Body of pancreas (tissue), 4 donors: ENCODE data around the gene GLYATL1.

ENCODE experiments used
- CTCF ChIP-seq, 7 experiments: fragments of 450-650 bp in 4 of 7; fragments of 200-600 bp in 3 of 7; sonication (generic) in 3 of 7; IDR thresholded peaks; one replicate each; pipeline ENCODE4 v1.5.1; 2016 to 2019; ENCODE audit warnings: antibody characterized with exemption in 7 of 7
- POLR2A ChIP-seq, 3 donors: fragments of 450-650 bp; IDR thresholded peaks; one replicate each; pipeline ENCODE4 v1.6.1; 2016; ENCODE audit warnings: antibody characterized with exemption in 3 of 3, mild to moderate bottlenecking in 2 of 3

- no peak for TF ChIP-seq CTCF (IDR thresholded peaks at IDR 0.05)
- TF ChIP-seq POLR2A (IDR thresholded peaks at IDR 0.05): no peak
Measured at GRCh38 chr11:58945663-58946062, 6.4 kb downstream of the GLYATL1 start.
